Stimulated activated CD8-positive, alpha-beta memory T cell treated with anti-CD3 and anti-CD28 coated beads, Interleukin-4, amount 100 ng/mL, for 4 hours (primary cell): ENCODE results near the gene CD80.
"Not testable (repeated sequence)": the region's sequence is repeated elsewhere in the genome, so short reads cannot be mapped to it uniquely, and the experiment has no call there.

Experiments
- DNase-seq, 2 donors: peaks; one replicate each; pipeline ENCODE4 v3.0.0-alpha.2; 2020; ENCODE audit warnings: low read depth in 2 of 2, low spot score in 1 of 2

CD80 gene

DNA sequence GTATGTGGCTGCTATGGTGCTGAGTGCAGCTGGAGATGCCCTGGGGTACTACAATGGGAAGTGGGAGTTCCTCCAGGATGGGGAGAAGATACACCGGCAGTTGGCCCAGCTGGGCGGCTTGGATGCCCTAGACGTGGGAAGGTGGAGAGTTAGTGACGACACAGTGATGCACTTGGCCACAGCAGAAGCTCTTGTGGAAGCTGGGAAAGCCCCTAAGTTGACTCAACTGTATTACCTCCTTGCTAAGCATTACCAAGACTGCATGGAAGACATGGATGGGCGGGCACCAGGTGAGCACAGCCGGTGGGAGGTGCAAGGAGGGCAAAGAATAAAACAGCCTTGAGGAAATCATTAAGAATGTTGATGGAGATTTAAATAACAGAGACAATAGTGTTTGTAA lies 22.8 kb upstream of the CD80 start:
- no peak for DNase-seq

DNA sequence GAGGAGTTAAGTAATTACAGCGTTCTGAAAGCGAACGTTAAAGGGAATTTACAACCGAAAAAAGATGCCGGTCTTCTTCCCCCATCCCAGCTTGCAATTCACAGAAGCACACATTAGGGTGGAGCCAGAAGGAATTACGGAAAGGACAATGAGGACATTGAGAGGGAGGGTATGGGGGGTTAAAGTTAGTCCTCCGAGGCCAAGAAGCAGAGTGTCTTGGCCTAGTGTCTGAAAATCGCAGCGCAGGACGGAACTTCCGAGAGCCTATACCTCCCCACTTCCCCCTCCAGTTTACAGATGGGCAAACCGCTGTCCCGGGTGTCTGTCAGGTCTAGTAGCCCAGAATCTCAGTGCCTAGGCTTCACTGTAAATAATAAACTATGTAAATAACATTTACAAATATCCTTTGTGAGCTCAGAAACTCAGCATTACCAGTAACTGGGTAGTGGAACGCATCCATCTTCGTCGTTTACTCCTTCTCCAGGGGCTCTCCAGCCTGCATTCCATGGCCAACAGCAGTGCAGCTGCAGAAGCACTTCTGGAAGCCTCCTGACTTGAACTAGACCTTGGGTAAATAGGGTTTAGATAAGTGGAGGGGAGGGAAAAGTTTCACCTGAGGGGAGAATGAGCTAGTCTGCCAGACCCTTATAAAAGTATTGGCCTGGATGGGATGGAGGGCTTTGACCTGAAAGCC lies 20.8 kb upstream of the CD80 start:
- no peak for DNase-seq

DNA sequence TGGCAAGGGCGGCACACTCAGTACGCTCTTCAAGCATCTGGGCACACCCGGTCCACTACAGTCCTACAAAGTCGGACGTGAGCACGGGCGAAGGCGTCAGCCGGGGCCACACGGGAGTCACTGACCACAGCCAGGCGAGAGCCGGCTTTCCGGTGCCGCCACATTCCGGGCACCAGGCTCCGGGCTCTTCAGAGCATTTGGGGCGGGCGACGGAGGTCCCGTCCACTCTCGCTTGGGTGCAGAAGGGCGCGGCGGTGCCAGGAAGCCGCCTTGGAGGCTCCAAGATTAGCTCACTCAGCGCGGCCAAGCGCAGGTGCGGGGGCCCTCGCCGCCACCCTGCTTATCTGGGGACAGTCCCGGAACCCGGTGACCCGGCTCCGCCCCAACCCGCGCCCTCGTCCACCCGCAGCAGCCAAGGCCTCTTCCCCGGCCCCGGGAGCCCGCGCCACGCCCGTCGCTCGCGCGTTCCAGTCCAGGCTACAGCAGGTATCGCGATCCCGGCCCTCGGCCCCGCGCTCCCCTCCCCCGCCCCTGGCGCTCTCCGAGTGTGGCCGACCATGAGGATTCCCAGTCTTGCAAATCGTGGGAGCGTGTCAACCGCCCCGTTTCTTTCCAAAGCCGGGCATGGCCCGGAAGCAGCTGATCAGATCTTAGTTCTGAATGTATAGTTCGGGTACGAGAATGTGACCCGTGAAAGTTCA lies 20.1 kb upstream of the CD80 start, which contains the start of gene ADPRH:
TSS of gene ADPRH (plus strand) at position 127 of the 701 bp plus-strand sequence. CDS start 2,678 bp downstream, outside the sequence.
- no peak for DNase-seq

DNA sequence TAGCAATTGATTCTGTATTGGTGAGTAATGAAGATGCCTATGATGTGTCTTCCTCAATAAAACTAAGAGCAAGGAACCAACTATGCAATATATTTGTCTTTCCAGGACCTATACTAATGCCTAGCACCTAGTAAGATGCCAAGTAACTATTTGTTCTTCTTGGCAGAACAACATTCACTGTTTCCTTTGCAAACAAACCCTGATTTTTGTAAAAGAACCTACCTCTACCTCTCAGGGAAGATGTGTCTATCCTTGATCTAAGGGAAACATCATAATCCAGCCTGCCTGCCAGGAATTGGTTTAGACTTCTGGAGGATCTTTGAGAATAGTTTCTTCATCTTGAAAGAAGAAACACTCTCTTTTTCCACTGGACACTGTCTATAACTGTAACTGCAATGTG lies 16.1 kb upstream of the CD80 start:
- DNase-seq: no peak

DNA sequence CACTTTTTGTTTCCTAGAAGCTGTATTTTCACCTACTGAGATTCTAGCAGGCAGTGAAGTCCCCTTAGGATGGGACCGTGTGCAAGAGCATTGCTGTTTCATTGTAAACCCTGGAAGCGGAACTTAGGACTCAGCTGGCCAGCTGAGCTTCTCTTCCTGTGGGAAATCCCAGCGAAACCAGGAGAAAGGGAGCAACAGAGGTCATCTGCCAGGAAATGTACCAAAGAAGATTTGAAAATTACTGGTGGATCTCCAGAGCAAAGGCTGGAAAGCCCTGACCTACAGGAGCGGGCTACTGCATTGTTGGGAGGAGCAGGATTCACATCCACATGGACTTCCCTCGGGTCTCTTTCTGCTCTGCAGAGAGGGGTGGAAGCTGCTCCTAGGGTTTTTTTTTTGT lies 12.3 kb upstream of the CD80 start:
- DNase-seq: no peak

DNA sequence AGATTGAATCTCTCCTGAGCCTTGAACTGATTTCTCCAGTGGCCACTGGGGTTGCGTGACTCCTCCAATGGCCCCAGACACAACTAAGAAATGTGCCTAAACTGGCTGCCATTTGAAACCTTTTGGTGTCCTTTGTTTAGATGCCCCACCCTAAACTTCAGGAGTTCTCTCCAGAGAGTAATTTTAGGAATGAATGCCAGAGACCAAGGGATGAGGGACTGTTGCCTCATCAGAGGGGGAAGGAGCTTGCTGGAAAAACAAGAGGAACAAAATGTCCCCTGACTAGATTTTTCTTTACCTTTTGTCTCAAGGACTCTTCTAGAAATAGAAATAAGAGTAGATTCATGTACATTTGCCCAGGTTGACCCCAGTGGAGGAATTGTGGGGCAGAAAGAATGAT lies 11.8 kb upstream of the CD80 start:
- DNase-seq: no peak

DNA sequence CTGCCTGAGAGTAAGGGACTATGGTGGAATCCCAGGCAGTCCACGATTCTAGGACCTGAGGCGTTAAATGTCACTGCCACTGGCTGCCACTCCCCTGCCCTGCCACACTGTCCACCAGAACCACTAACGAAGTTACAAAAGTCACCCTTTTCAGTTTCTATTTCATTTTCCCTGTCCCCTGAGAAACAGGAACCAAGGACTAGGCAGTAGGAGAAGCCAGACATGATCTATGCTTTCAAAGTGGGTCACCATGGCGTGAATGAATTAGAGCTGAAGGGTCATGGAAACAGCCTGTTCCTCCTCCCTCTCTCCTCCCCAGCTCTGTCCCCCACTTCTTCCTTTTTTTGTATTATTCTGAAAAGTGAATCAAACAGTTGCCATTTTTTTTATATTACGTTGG lies 10.8 kb upstream of the CD80 start:
- DNase-seq: no peak

DNA sequence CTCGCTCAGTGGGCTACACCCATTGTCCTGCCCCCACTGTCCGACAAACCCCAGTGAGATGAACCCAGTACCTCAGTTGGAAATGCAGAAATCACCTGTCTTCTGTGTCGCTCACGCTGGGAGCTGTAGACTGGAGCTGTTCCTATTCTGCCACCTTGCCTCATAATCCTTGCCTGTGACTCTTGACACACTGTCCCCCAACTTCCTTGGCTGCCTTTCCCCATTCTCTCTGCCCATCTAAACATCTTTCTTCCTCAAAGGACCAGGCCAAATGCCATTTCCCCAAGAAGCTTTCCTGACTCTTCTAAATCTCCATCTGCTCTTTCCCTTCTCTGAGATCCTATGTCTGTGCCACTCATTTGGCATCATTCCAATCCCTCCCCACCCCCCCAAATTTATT lies 9.7 kb upstream of the CD80 start:
- DNase-seq: no peak

DNA sequence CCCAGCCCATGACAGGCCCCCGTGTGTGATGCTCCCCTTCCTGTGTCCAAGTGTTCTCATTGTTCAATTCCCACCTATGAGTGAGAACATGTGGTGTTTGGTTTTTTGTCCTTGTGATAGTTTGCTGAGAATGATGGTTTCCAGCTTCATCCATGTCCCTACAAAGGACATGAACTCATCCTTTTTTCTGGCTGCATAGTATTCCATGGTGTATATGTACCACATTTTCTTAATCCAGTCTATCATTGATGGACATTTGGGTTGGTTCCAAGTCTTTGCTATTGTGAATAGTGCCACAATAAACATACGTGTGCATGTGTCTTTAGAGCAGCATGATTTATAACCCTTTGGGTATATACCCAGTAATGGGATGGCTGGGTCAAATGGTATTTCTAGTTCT lies 3.9 kb upstream of the CD80 start:
- DNase-seq: not testable (repeated sequence)

DNA sequence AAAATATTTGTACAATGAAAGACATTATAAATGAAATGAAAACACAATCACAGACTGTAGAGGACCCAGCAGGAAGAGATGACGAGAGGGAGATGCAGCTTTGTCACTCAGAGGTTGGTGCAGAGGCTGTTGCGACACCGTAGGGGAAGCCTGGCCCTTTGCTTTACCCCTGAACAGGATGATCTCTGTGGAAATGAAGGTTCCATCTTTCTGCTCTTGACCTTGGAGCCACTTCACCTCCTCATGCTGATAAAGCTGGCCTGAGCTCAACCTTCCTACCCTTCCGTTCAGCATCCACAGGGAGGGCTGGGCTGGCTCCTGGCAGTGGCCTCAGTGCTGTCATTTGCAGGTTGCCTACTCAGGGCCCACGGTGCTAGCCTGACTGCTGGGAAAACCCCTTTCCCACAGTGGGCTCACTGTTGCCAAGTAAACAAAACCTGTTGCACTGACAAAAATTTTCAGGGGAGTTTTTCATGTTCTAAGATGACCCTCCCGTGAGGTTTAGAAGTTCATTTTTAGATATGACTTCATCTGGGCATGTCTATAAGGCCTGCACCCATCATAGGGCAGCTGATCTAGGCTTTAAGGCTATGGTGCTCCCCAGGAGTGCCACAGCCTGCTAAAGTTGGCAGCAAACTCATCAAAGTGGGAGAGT lies 3.0 kb upstream of the CD80 start:
- DNase-seq: no peak

DNA sequence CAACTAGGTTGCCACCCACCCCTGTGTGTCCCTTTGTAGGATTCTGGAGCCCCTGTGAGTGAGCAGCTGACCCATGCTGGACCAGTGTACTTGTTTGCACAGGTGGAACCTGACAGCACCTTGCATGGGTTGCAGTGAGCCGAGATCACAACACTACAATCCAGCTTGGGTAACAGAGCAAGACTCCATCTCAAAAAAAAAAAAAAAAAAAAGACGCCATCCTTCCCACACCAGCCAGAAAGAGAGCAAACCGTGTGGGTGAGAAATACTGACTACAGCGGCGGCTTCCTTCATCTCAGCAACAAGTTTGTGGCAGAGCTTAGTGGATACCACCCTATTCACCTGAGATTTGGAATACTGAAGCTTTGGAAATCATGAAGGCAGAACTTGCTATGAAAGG lies 746 bp upstream of the CD80 start:
- no peak for DNase-seq

DNA sequence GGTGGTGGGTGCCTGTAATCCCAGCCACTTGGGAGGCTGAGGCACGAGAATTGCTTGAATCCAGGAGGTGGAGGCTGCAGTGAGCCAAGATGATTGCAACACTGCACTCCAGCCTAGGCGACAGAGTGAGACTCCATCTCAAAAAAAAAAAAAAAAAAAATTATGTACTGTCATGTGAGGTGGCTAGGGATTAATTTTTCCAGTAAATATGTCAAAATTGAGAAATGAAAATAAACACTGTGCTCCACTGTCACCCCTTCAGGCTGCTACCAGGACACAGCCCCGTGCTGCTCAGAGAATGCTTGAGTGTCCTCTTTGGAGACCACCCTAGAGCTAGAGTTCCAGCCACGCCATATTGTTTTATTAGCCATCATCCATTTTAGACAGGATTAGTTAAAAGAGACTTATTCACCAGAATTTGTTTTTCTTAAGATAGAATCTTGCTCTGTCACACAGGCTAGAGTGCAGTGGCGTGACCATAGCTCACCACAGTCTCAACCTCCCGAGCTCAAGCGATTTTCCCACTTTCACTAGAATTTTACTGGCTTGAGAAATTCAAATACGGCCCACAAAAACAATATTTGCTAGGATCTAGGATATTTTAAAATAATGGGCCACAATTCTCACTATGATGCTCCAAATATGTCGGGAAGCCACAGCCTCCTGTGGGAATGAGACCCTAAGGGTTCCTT lies 642 bp downstream of the CD80 start:
- DNase-seq: no peak

DNA sequence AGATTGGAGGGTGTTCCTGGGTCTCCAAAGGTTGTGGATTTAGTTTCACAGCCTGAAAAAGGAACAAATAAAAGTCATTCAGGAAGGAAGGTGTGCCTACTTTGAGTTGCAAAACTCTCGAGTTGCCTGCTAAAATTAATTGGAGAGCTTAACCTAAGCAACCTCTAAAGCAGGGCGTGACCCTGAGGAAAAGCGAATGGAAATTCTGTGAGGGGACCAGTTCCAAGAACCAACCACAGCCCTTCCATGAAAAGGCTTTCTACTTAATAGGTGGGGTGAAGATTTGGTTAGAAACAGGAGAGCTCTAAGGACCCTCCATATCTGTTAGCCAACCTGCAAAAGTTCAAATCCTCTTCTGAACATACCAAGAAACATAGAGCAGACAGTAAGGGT lies 1.5 kb downstream of the CD80 start:
- DNase-seq: no peak

DNA sequence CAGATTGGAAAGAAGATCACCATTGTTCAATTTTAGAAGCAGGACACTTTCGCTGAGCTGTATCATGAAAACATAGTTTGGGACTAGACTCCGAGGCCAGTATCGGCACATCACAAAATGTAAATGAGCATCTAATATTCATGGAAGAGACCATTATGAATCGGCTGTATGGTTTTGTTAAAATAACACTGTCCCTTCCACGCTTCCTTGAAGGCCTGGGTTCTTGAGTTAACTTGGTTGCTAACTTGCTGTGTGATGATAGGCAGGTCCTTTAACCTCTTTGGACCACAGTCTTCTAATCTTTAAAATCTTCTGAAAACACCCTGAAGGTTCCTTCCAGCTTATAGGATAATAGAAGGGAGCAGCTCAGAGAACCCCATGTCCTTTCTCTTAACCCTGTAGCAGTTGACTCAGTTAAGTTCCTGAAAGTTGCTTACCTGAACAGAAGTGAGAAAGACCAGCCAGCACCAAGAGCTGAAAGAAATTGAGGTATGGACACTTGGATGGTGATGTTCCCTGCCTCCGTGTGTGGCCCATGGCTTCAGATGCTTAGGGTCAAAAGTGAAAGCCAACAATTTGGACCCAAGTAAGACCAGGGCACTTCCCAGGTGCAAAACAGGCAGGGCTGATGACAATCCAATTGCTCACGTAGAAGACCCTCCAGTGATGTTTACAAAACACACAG lies 2.1 kb downstream of the CD80 start:
- DNase-seq: no peak

DNA sequence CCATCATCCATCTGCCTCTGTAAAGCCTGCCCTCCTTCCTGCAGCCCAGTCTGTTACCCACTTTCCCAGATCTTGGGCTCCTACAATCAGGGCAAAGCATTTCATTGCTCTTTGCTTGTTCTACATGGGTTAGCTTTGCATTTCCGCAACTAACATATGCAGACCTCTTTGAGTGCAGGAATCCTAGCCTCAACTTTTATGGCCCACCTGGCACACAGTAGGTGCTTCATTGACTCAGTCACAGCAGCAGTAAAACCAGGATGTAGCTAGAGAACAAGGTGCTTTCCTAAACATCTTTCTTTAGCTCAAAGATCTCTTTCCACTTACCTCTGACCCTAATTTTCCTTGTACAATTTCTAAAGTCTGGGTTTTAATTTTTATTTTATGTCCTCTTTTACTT lies 3.5 kb downstream of the CD80 start:
- DNase-seq: no peak

DNA sequence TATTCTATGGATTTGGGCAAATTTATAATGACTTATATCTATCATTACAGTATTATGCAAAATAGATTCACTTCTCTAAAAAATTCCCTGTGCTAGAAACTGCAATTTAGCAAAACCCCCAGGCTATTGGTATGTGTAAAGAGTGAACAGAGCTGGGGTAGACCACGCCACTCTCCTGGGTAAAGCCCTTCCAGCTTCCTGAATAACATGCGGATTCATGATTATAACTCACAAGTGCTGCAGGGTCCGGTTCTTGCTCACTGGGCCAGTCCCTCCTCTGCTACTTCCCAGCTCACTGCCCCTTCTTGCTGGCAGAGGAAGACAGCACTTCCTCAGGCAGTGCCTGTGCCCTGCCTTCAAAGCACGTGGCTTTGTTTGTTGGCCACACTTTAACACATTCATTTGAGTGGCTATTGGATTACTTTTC lies 4.1 kb downstream of the CD80 start:
- DNase-seq: no peak

DNA sequence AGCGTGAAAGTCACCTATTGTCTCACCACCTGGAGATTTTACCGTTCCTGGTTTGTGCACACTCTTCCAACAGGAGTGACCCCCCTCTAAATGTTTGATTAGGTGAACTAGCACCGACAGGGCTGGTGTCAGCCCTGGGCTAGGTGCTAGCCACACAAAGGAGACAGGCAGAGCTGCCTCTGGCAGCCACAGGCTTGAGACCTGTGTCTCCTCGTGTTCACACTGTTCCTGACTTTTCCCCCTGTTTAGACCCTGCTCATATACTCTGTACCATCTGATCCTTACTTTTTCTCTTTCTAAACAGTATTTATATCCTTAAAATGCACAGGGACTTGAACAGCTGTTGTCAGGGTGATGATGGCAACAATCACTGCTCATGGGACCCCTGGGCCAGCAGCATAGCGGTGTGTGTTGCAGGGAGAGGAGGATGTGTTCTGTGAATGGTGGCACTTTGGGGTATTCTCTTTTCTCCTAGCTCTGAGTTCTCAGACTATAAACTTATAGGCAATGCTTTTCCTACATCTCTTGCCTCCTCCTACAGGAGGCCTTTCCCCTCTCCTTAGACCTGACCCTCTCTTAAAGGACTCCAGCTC lies 5.5 kb downstream of the CD80 start:
- no peak for DNase-seq

DNA sequence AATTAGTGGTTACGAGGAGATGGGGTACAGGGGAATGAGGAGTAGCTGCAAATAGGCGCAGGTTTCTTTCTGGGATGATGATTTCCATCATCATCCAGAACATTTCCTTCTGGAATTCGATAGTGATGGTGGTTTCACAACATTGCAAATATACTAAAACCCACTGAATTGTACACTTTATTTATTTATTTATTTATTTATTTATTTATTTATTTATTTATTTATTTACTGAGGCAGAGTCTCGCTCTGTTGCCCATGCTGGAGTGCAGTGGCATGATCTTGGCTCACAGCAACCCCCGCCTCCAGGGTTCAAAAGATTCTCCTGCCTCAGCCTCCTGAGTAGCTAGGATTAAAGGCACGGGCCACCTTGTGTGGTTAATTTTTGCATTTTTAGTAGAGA lies 6.5 kb downstream of the CD80 start:
- DNase-seq: not testable (repeated sequence)

DNA sequence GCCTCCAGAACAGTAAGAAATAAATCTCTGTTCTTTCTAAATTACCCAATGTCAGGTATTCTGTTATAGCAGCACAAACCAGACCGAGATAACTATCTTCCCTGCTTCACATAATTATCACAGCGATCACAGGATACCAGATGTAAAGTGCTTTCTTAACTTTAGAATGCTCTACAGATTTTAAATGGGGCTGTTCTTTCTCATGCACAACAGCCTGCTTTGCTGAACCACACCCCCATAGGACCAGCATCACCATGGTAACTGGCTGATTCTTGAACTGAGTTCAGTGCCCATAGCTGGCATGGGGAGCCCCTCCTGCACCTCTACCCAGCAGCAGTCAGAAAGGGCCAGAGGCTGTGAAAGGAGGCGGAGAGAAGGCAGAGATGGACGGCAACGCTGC lies 7.8 kb downstream of the CD80 start:
- DNase-seq: no peak

DNA sequence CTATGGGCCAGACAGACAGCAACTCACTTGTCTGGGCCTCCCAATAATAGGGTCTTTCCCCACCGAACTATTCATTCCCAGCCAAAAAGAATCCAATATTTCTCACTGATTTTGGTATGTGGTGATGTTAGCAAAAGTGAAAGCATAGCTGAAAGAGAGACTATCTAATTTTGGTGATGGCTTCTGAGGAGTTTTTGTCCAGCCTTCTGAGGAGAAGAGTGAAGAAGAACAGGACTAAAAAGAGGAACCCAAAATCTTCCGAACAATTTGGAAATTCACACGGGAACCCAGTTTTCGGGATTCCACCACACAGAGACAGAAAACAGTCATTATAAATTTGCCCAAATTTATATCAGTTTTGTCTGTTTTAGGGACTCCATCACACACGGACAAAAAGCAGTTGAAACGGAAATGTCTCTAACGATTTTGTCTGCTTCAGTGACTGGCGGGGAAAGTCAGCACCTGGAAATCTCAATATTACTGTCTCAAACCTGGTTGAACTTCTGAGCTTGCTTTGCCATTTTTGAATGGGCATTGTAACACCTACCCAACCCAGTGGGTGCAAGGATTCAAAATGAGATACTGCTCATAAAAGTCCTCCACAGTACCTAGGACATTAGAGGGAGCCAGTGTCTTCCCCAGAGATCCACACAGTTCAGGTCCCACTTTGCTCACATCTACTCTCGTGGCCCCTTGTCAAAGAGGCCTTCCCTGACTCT lies 9.1 kb downstream of the CD80 start:
- DNase-seq: no peak
